Erythroblast (primary cell): Measurements from ENCODE around the gene SEMA3E.

Experiments
- GATA1 ChIP-seq: IDR thresholded peaks from 2 replicates; pipeline ENCODE4 v1.6.1; 2011; ENCODE audit warnings: low read depth, mild to moderate bottlenecking, control low read depth, low read length, moderate library complexity
- POLR2A ChIP-seq: IDR thresholded peaks from 2 replicates; pipeline ENCODE4 v1.6.1; 2011; ENCODE audit warnings: mild to moderate bottlenecking, low read length

DNA sequence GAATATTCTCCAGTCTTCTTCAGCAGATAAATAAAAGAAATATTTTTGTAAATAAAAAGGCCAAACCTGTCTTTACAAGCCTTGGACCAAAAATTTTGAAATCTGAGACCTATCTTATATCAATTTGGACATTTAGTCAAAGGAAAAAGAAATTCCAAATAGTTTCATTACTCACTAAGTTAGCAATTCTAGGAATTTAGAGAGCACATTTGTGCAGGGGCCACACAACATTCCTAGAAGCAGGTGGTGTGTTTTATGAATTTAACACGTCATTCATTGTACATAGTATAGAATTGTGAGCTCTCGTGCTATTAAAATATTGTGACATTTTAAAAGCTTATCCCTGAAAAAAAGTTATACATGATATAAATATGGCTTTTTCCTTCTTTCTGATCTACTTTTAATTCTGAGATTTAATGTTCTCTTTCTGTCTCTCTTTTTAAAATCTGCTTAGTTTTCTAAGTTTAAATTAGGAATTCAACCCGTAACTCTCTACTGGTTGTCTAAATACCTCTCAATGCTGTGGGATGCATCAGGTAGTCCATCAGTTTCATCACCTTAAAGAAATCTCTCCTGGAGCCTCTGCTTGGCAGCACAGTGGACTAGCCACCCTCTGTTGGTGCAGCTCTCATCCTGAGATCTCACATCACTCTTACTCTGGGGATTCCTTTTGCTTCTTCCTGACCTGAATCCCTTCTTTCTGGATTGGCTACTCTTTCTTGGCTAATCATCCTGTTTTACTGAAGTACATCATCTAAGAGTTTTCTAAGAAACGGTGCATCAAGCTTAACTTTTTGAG is 124.5 kb downstream of the SEMA3E start:
- TF ChIP-seq POLR2A (no peak), GATA1 (no peak)
